G401 (cell line): Measurements from ENCODE around the gene SORL1. TPM values are rescaled to one million over a fixed set of nuclear protein-coding genes. Genes with fewer than 3 reads are reported as not detected.
"Not testable (repeated sequence)": the region's sequence is repeated elsewhere in the genome, so short reads cannot be mapped to it uniquely, and the experiment has no call there.

Experiments
- DNase-seq: peaks from one replicate; pipeline ENCODE4 v3.0.0-alpha.2; 2015; ENCODE audit warnings: low spot score
- in situ Hi-C: cut with HindIII; loops from 2 replicates; pipeline ENCODE4 v1.10.0; 2016; ENCODE audit warnings: low sequenced_read_pairs, mixed read lengths
- total RNA-seq: library from RNA; depleted of rRNA; stranded (reverse); fragments of >200 nt; shearing (Covaris generic); gene quantifications from 2 replicates; pipeline ENCODE4 v1.2.3, GENCODE V29; 2014

Gene SORL1
- total RNA-seq, 1 experiment from 2014 or later = 0.14 TPM

DNA sequence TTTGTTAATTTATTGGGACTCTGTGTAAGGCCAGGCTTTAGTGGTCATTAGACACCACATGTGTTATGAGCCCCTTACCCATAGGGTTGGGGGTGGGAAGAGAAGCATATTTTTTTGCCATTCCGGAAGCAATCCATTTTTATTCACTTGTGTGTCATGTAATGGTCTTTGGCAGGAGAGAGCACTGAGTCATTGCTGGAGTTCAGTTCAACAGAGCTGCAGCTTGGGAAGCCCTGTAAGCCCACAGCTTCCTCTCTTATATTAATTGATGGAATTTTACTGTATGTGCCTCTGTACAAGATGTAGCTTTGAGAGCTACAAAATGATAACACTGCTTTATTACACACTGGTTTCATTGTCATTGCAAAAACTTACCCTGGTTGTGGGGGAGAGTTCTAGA is 177.9 kb downstream of the SORL1 start:
- DNase-seq = no peak
- in situ Hi-C loops = no loop called here

DNA sequence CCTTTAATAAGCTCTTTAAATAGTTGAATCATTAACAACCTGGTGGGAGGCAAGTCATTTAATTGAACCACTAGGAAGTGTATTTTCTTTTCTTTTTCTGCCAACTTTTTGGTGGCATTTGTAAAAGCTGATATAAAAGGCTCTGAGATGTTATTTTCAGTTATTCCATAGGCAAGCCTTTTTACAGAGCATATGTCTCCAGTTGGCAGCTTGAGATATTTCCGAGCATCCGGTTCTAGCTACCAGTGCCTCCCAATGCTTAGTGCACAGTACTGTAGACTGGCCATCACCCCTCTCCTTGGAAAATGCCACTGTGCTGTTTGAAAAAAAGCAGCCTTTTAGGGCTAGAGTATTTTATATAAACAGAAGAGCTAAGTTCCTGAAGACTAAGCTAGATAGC is 179.3 kb downstream of the SORL1 start:
- no peak for DNase-seq
- in situ Hi-C loops = no loop called here

DNA sequence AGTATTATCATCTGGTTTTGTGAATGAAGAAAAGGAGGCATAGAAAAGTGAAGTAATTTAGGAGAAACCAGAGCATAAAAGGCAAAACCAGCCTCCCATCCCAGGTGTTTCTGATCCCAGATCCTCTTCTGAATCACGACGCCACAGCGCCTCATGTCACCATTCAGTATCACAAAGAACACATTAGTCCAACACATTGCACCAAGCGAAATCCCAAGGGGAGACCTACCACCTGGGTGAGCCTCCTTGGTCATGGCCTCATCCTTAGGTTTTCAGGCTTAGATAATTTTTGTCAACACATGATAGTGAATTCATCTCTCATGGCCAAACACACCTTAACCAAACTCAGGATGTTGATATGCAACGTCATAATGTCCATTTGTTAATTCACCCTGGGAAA is 182.2 kb downstream of the SORL1 start:
- in situ Hi-C loops = no loop called here
- DNase-seq = no peak

DNA sequence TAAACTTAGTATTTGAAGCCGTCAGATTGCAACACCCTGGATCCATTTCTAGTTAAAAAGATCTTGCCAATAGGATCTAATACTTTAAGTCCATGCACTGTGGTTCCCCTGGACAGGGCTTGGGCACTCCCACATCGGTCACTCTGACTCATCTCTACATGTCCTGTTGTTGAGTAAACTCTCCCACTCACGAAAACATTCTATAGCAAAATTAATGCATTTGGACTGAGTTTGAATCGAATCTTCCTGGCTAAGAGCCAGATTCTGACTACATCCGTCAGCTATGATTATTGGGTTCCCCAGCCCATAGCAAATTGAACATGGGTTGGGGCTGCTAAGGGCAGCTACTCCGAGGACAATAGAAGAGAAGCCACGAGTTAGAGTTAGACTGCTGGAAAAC is 182.8 kb downstream of the SORL1 start:
- DNase-seq = no peak
- in situ Hi-C loops = no loop called here

DNA sequence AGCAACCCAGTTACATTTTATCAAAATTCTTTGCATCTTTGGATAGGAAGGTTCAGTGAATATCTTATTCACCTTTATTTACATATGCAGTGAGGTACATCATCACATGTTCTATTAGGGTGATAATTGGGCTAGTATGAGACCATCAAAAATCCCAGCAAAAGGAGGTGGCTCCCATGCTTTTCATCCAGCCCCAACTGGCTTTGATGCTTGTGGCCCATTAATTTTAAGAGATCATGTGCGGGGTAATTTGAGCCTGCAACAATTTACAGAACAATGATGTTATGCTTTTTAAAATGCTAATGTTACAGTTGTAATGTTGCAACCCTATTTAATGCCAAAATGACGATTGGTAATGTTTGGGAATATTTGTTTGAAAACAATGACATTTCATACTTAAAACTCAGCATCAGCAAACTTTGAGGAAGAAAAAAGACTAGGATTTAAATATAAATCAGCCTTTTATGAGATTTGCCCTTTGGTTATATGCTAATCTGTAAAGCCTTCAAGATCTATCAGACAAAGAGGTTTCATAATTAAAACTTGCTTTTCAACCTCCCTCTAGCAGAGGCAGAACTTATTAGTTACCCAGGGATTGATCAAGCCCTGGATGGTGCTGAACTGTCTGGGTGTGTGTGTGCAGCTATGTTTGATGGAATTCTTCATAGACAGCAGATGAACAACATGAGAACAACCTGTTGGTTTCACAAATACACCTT is 184.1 kb downstream of the SORL1 start:
- no peak for DNase-seq
- in situ Hi-C loops = no loop called here

DNA sequence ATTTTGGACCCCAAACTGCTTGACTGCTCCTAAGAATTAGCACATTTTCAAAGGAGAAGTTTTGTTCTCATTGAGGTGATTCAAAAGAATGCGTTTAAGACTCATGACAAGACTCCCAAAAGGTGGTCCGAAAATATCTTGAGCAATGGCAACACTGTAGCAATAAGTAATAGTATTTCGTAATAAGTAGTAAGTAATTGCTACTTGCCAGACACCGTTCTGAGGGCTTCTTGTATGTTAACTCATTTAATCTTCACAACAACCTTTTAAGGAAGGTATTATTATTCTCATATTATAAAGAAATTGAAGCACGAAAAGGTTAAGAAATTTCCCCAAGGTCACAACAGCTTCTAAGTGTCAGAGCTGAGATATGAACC is 184.7 kb downstream of the SORL1 start:
- in situ Hi-C loops = no loop called here
- no peak for DNase-seq

DNA sequence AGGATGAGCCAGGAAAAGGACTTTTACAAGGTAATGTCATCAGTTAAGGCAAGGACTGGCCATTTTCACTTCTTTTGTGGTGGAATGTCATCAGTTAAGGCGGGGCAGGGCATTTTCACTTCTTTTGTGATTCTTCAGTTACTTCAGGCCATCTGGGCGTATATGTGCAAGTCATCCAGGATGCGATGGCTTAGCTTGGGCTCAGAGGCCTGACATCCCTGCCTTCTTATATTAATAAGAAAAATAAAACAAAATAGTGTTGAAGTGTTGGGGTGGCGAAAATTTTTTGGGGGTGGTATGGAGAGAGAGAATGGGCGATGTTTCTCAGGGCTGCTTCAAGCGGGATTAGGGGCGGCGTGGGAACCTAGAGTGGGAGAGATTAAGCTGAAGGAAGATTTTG is 185.5 kb downstream of the SORL1 start:
- in situ Hi-C loops, DNase-seq: not testable (repeated sequence)

DNA sequence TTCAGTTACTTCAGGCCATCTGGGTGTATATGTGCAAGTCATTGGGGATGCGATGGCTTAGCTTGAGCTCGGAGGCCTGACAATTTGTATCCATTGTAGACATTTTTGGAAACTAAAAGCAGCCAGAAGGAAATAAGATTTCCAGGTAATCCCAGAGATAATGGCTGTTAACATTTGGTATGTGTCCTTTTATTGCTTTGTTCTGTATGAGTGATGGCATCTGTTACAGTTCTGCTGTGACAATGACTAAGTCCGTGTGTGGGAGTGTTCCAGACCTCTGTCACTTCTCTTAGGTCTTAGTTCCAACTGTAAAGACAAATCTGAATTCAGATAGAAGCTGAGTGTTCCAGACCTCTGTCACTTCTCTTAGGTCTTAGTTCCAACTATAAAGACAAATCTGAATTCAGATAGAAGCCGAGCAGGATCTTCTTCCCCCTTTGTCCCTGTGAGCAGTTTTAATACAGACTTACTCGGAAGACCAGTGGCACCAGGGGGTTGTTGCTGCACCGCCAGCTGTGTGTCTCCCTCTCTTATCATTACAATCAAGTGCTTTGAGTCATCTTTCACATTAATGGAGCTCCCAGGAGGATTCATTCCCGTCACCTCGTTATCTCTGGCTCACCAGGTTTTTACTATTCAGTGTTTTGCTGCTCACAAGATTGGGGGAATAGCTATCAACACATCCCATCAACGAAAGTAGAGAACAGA is 191.5 kb downstream of the SORL1 start:
- in situ Hi-C loops = no loop called here
- no peak for DNase-seq

DNA sequence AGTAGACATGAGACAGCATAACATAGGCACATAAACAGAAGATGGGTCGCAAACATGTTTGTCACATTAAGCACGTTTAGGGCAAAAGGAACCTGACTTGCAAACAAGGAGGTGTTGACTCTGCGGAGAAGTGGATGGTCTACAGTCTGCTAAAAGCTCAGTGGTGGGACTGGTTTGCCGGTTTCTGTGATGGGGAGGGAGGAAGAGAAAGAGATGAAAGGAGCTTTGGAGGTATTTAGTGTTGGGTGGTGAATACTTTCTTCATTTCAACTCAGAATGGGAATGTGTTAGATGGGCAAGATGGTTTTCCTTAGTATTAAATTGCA is 192.0 kb downstream of the SORL1 start:
- no peak for DNase-seq
- in situ Hi-C loops = no loop called here

DNA sequence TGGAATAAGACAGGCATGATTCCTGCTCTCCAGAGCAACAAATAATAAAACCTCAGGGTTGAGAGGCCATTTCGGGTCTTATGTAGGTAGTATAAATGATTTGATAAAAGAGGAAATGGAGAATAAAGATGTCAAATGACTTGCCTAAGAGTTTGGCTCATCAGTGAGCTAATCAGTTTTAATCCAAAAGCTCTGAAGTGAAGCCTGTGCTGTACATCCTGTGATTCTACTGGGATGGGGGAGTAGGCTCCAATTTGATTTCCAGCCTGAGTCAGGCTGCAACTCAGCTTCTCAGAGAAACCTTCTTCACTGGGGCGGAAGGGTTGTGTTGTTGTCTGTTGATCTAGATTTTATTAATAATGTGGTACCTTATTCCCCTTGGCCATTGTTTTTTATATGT is 192.9 kb downstream of the SORL1 start:
- in situ Hi-C loops = no loop called here
- no peak for DNase-seq

DNA sequence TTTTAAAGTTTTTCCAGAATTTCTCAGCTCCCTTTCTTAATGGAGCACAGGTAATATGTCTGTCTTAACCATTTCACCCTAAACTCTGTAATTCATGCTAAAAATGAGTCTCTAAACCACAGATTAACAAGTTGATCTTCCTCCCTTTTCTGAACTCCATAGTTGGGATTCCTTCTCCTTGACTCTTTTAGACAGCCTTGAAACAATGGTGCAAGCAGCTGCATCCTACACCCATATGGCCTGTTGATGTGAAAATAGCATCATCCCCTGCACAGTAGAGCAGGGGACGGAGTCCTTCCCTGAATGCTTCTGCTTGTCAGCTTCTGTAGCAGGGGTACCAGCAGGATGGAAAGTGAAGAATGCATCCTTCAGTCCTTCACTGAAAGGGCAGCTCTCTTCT is 193.5 kb downstream of the SORL1 start:
- DNase-seq = no peak
- in situ Hi-C loops = no loop called here

DNA sequence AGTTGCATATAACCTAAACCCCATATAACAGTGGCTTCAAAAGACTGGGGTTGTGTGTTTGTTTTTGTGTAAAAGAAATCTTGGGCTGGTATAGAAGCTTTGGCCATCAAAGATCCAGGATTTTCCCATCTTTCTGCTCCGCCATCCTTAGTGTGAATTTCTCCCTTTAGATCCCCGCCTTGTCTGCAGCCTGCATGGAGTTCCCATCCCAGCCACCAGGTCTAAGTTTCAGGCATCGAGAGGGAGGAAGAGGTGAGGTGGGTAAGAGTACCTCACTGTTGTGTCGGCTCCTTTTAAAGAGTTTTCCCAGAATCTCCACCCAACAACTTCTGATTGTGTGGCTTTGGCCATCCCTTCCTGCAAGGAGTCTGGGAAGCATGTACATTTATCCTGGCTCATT is 196.2 kb downstream of the SORL1 start:
- in situ Hi-C loops = no loop called here
- no peak for DNase-seq

DNA sequence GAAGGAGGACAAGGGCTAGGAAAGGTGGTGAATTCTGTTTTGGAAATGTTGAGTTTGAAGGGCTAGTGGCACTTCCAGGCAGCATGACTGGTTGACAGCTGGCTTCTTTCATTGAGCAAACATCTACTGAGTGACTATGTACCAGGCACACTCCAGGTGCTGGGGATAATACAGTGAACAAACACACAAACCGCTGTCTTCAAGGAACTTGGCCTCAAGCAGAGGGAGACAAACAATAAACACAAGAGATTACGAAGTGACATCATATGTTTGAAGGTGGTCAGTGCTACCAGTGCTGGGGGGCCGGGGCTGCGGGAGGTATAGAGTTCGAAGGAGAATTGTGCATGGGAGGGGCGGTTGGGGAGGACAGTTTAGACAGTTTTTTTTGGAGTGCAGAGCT is 197.7 kb downstream of the SORL1 start:
- DNase-seq = no peak
- in situ Hi-C loops = no loop called here

DNA sequence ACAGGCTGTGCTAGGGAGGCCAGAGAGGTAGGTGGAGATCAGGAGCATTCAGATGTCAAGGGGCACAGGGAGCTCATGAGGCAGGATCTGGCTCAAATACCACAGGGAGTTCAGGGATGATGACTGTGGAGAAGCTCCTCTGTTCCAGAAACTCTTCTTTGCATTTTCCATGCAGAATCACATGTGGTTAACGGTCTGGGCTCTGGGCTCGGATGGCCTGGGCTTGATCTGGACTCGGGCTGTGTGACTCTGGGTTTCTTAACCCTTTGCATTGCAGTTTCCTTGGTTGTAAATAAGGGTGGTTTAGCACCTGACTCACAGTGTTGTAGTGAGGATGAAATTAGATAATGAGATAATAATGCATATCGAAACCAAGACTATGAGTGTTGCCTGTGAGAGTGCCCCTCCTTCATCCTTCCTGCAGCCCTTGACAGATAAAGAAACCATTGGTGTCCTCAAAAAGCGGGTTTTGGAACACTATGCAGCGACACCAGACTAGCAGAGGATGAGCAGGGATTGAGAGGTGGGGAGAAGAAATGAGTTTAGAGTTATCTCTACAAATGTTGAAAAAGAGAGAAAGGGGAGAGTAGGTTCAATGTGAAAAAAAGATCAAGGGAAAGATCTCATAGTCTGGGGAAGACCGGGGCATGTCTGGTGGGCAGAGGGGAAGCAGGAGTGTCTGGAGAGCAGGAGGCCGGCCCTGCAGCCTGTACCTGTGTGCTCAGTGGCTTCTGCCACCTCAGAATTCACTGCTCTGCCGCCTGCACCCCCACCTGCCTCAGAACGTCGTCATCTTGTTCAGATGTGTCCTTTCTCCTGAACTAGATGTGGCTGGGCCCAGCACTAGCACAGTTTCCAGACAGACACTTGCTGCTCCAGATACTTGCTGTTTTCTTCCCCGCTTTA is 198.5 kb downstream of the SORL1 start:
- in situ Hi-C loops = no loop called here
- DNase-seq = no peak

DNA sequence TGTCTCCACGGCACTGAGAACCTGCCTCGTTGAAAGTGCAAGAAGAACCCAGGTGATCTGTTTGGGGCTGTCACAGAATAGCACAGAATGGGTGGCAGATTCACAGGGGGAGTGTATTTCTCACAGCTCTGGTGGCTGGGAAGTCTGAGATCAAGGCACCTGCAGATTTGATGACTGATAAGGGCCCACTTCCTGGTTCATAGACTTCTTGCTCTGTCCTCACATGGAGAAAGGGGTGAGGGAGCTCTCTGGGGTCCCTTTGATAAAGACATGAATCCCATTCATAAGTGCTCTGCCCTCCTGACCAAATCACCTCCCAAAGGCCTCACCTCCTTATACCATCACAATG is 199.1 kb downstream of the SORL1 start:
- no peak for DNase-seq
- in situ Hi-C loops = no loop called here

DNA sequence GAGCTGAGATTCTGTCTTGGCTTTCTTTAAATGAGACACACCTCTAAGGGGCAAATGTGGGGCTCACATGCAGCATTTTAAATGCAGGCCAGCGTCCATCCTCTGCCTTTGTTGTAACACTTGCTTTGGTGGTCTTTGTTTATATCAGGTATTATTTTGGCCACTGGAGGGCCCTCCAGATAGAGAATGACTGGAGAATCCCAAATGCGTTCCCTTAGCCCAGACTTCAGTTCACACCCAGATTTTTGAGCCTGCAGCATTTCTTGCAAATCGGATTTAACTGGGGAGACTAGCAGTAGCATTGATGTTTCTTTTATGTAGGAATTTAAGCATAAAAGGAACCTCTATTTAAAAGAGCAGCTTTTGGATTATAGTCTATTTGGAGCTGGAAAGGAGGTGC is 200.9 kb downstream of the SORL1 start:
- DNase-seq = no peak
- in situ Hi-C loops = no loop called here

DNA sequence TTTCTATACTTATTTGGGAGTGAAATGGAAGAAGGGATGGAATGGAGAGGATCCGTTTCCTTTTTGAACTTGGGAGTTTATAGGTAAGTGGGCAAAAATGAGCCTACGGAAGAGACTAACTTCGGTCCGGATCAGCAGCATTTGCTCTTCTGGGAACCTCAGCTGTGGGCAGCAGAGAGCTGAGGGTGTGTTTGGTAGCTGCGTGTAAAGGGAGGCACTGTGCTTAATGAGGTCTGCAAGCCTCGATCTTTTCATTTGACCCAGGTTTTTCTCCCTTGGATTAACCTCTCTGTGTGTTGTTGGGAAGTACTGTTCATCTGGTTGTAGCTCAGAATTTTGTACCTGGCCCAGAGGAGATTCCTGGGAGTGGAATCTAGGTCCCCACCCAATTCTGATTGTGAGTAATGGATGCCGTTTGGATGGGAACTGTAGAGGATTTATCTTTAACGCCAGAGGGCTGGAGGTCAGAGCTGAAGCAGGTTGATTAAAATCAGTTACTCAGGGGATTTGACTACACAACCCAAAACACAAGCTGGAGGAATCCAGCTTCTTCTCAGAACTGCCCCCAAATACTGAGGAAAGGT is 202.2 kb downstream of the SORL1 start:
- DNase-seq = no peak
- in situ Hi-C loops = no loop called here

DNA sequence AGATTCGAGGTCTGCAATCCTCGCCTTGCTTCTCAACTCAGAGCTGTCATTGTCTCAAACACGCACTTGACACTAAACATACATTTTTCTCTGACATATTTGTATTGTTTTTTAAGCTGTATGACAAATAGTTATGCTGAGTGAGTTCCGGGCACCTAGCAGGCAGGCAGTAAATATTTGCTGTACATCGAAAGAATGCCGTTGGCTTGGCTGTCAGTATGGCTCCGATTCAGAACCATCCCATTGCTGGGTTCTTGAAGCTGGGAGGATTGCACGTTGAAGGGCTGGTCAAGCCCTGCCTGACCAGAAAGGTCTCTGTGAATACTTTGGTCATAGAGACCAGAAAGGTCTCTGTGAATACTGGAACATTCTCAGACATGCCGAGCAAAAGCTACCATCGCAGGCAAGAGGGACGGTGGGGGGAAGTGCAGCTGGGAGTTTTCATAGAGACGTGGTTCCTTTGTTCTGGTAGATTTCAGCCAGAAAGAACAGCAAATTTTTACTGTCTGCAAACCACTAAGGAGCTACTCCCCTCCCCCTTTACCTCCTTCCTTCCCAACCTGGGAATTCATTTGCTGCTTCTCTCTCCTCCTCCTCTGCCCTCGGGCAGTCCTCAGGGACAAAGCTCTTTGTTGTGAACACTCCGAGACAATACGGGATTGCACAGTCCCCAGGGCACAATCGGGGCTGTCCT is 202.9 kb downstream of the SORL1 start:
- DNase-seq = no peak
- in situ Hi-C loops = no loop called here

DNA sequence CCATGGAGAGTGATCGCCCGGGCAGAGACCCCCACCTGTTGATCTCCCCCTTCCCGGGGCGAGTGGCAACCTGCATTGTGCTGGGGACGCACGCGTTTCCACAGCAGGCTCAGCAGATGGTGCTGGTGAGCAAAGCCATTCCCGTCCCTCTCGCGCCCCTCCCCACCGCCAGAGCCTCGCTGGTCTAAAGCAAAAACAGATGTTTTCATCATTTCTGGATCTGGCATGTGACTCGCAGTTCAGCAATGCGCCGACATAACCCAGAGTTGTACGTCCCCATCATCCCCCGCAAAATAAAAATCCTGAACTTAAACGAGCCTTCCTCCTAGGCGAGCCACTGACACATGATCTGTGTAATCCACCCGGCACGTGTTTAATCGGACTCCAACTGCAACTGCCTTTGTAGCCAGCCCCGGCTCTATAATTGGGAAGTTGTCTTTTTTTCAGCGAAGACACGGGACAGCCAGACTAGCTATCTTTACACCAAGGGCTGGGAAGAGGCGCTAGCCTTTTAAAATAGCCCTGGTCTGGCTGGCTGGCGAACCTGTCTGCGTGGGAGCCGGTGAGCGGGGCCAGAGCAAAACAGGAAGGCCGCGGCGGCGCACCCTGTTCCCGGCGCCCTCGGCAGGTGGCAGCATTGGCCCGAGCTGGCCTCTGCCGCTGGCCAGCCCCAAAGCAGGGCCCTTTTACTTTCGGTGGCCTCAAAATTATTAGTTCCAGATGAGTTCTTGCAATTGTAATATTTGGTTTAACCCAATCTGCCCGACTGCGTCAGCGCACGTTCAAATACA is 203.6 kb downstream of the SORL1 start:
- in situ Hi-C loops = no loop called here
- DNase-seq = peak; percentile 78
